ENCODE measurements around the gene FCMR. TPM values are rescaled to one million over a fixed set of nuclear protein-coding genes. Genes with fewer than 3 reads are reported as not detected.

FCMR gene
- total and polyA plus RNA-seq, 9 of the 15 experiments (the other 6 are each of a cell fraction or from before 2014, with no cell fraction given): 0.11 to 0.82 (median 0.20) TPM; not detected in 5

DNA sequence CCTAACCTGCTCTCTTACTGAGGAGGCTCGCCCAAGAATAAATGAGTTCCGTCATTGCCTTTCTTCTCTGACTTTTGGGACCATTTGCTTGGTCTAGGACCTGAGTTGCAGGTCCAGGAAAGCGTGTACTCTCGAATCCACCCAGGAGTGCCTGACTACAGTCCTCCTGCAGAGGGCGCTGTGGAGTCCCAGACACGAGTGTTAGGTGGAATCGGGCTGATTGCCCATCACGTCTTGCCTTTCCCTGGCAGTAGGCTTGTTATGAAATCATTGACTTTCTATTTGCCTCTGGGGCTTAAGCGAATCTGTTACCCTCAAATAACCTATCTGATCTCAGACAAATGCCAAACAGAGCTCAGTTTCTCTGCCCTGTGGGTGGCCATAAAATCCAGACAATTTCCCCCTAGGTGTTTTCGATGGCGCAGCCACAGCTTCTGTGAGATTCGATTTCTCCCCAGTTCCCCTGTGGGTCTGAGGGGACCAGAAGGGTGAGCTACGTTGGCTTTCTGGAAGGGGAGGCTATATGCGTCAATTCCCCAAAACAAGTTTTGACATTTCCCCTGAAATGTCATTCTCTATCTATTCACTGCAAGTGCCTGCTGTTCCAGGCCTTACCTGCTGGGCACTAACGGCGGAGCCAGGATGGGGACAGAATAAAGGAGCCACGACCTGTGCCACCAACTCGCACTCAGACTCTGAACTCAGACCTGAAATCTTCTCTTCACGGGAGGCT lies 56.6 kb downstream of the FCMR start, which contains the start of gene IL20 (continued):
- TF ChIP-seq, protein P1, sequence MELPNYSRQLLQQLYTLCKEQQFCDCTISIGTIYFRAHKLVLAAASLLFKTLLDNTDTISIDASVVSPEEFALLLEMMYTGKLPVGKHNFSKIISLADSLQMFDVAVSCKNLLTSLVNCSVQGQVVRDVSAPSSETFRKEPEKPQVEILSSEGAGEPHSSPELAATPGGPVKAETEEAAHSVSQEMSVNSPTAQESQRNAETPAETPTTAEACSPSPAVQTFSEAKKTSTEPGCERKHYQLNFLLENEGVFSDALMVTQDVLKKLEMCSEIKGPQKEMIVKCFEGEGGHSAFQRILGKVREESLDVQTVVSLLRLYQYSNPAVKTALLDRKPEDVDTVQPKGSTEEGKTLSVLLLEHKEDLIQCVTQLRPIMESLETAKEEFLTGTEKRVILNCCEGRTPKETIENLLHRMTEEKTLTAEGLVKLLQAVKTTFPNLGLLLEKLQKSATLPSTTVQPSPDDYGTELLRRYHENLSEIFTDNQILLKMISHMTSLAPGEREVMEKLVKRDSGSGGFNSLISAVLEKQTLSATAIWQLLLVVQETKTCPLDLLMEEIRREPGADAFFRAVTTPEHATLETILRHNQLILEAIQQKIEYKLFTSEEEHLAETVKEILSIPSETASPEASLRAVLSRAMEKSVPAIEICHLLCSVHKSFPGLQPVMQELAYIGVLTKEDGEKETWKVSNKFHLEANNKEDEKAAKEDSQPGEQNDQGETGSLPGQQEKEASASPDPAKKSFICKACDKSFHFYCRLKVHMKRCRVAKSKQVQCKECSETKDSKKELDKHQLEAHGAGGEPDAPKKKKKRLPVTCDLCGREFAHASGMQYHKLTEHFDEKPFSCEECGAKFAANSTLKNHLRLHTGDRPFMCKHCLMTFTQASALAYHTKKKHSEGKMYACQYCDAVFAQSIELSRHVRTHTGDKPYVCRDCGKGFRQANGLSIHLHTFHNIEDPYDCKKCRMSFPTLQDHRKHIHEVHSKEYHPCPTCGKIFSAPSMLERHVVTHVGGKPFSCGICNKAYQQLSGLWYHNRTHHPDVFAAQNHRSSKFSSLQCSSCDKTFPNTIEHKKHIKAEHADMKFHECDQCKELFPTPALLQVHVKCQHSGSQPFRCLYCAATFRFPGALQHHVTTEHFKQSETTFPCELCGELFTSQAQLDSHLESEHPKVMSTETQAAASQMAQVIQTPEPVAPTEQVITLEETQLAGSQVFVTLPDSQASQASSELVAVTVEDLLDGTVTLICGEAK (IDR thresholded peaks at IDR 0.05): no peak
- TF ChIP-seq, protein P1 (CRISPR knock-in tag; IDR thresholded peaks at IDR 0.05): no peak
- TF ChIP-seq TRIM24 (IDR thresholded peaks at IDR 0.05): no peak
- TF ChIP-seq ERF (CRISPR knock-in tag; IDR thresholded peaks at IDR 0.05): no peak
- no peak for TF ChIP-seq TRIM28 (IDR thresholded peaks at IDR 0.05)
- TF ChIP-seq PRMT5 (CRISPR knock-in tag; IDR thresholded peaks at IDR 0.05): no peak
- no peak for TF ChIP-seq ZNF764 (CRISPR knock-in tag; IDR thresholded peaks at IDR 0.05; ENCODE audit: low read depth)
- no peak for TF ChIP-seq CHD2 (IDR thresholded peaks at IDR 0.05; ENCODE audit: low read depth, low read length)
- TF ChIP-seq, protein P2, sequence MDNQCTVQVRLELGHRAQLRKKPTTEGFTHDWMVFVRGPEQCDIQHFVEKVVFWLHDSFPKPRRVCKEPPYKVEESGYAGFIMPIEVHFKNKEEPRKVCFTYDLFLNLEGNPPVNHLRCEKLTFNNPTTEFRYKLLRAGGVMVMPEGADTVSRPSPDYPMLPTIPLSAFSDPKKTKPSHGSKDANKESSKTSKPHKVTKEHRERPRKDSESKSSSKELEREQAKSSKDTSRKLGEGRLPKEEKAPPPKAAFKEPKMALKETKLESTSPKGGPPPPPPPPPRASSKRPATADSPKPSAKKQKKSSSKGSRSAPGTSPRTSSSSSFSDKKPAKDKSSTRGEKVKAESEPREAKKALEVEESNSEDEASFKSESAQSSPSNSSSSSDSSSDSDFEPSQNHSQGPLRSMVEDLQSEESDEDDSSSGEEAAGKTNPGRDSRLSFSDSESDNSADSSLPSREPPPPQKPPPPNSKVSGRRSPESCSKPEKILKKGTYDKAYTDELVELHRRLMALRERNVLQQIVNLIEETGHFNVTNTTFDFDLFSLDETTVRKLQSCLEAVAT (IDR thresholded peaks at IDR 0.05): no peak
- TF ChIP-seq, protein P3, sequence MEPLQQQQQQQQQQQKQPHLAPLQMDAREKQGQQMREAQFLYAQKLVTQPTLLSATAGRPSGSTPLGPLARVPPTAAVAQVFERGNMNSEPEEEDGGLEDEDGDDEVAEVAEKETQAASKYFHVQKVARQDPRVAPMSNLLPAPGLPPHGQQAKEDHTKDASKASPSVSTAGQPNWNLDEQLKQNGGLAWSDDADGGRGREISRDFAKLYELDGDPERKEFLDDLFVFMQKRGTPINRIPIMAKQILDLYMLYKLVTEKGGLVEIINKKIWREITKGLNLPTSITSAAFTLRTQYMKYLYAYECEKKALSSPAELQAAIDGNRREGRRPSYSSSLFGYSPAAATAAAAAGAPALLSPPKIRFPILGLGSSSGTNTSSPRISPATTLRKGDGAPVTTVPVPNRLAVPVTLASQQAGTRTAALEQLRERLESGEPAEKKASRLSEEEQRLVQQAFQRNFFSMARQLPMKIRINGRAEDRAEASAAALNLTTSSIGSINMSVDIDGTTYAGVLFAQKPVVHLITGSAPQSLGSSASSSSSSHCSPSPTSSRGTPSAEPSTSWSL (CRISPR knock-in tag; IDR thresholded peaks at IDR 0.05; ENCODE audit: borderline replicate concordance): no peak
- TF ChIP-seq NFIX (CRISPR knock-in tag; IDR thresholded peaks at IDR 0.05; ENCODE audit: low read depth): no peak
- no peak for TF ChIP-seq ZNF224 (CRISPR knock-in tag; IDR thresholded peaks at IDR 0.05)
- no peak for TF ChIP-seq ARHGAP35 (IDR thresholded peaks at IDR 0.05; ENCODE audit: partially characterized antibody)
- TF ChIP-seq GTF2E2 (tag; IDR thresholded peaks at IDR 0.05): no peak
- TF ChIP-seq SNRNP70 (optimal IDR thresholded peaks at IDR 0.05; ENCODE audit: low read depth, low read length): no peak
- peak; percentile 39 for TF ChIP-seq CEBPB (tag; IDR thresholded peaks at IDR 0.05)

Data from K562 (cell line).